Epithelial cell of esophagus (primary cell): ENCODE data around the gene CENPX.

Experiments used
- DNase-seq: peaks from one replicate; pipeline ENCODE4 v3.0.0; 2010; ENCODE audit warnings: low read depth
- H3K4me3 ChIP-seq: 2 replicates; pipeline ENCODE4 v1.5.1; 2011; ENCODE audit warnings: mild to moderate bottlenecking, low read length, control low read depth
- TF ChIP-seq, protein P1 (sequence below): IDR thresholded peaks from 2 replicates; pipeline ENCODE4 v1.5.1; 2011; ENCODE audit warnings: low read depth, mild to moderate bottlenecking, low read length, control low read depth, inconsistent platforms; ENCODE audit not compliant: insufficient read depth; ENCODE audit errors: missing control alignments

The CENPX gene

DNA sequence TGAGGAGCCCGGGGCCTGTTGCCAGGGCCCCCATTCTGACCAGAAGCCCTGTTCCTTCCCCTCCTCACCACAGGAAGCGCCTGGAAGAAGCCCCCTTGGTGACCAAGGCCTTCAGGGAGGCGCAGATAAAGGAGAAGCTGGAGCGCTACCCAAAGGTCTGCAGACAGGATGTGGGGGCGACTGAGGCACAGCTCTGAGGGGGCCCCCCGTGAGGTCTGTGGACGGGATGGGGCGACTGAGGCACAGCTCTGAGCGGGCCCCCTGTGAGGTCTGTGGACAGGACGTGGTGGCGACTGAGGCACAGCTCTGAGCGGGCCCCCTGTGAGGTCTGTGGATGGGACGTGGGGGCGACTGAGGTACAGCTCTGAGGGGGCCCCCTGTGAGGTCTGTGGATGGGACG is 13.3 kb downstream of the CENPX start:
- TF ChIP-seq, protein P1, sequence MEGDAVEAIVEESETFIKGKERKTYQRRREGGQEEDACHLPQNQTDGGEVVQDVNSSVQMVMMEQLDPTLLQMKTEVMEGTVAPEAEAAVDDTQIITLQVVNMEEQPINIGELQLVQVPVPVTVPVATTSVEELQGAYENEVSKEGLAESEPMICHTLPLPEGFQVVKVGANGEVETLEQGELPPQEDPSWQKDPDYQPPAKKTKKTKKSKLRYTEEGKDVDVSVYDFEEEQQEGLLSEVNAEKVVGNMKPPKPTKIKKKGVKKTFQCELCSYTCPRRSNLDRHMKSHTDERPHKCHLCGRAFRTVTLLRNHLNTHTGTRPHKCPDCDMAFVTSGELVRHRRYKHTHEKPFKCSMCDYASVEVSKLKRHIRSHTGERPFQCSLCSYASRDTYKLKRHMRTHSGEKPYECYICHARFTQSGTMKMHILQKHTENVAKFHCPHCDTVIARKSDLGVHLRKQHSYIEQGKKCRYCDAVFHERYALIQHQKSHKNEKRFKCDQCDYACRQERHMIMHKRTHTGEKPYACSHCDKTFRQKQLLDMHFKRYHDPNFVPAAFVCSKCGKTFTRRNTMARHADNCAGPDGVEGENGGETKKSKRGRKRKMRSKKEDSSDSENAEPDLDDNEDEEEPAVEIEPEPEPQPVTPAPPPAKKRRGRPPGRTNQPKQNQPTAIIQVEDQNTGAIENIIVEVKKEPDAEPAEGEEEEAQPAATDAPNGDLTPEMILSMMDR: no peak
- no peak for DNase-seq
- H3K4me3 ChIP-seq: no peak overlapping the region

DNA sequence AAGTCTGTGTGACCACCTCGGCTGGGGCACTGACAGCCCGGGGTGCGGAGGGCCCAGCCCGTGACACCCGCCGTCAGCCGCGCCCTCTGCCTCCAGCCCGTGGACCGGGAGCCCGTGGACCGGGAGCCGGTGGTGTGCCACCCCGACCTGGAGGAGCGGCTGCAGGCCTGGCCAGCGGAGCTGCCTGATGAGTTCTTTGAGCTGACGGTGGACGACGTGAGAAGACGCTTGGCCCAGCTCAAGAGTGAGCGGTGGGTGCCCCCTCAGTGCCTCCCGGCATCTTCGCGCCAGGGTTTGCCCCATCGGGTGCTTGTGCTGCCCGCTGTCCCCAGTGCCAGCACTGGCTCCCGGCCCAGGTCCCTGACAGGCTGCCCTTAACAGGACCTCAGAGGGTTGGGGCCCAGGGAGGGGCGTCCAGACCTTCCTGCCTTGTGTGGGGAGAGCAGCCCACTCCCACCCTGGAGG is 13.7 kb downstream of the CENPX start:
- TF ChIP-seq, protein P1: no peak
- H3K4me3 ChIP-seq: no peak overlapping the region
- DNase-seq: no peak

GRCh38 chr17:82008258-82008940 is 14.3 kb downstream of the CENPX start:
- DNase-seq: no peak
- TF ChIP-seq, protein P1: no peak
- H3K4me3 ChIP-seq: no peak overlapping the region

GRCh38 chr17:82007495-82008257 is 15.0 kb downstream of the CENPX start:
- TF ChIP-seq, protein P1: no peak
- no peak overlapping the region for H3K4me3 ChIP-seq
- no peak for DNase-seq

DNA sequence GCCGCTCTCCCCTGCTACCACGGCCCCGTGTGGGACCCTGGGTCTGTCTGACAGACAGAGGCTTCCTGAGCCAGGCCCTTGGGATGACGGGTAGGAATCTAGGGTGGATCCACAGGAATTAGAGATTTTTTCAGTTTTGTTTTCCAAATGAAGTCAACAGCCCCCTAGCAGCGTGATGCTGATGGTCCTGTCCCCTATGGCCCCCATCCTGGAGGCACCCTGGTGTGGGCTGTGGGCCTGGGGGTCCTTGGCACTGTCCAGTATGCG is 15.5 kb downstream of the CENPX start:
- TF ChIP-seq, protein P1: no peak
- H3K4me3 ChIP-seq: no peak overlapping the region
- DNase-seq: no peak

DNA sequence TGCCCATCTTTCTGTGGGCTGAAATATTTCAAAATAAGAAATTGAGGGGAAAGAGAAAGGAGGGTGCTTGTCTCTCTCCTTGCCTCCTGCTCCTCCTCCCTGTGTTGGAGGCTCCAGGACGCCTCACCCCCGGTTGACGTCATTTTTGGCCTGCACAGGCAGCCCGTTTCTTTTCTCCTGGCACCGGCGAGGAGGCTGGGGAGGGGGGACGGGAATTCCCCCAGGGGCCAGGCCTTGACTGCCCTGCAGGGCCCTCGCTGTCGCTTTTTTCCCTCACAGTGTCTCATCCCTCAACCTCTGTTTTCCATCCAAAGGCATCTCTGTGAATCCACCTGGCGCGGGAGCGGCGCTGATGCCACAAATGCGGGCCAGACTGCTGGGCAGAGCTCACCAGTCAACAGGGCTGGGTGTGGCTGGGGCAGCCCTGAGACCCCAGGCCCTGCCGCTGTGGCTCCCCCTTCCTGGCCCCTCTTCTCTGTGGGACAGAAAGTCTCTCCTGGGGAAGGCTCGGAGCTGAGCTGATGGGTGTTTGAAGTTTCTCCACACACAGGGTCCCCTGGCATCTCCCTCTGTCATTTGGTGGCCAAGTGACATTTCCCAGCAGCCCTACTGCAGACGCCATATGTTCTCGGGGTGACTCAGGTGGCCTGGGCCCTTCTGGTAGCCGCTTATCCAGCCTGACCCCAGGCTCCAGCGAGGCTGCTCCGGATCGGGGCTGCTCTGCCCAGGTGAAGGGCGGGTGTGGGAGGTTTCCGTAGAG is 16.0 kb downstream of the CENPX start:
- H3K4me3 ChIP-seq: no peak overlapping the region
- TF ChIP-seq, protein P1: no peak
- DNase-seq: peak; percentile 50
